HEK293T (cell line): ENCODE results near the gene FNBP1L.

Experiments used
- ARNT ChIP-seq: fragments of 450-650 bp; IDR thresholded peaks from 2 replicates; pipeline ENCODE4 v1.6.1; 2017; ENCODE audit warnings: mild to moderate bottlenecking
- BHLHE40 ChIP-seq: fragments of 450-650 bp; IDR thresholded peaks from 2 replicates; pipeline ENCODE4 v1.6.1; 2016; ENCODE audit warnings: mild to moderate bottlenecking, moderate library complexity, borderline replicate concordance
- ELF4 ChIP-seq: fragments of 450-650 bp; IDR thresholded peaks from 2 replicates; pipeline ENCODE4 v1.6.1; 2017; ENCODE audit warnings: antibody characterized with exemption
- FOXA1 ChIP-seq: fragments of 450-650 bp; IDR thresholded peaks from 2 replicates; pipeline ENCODE4 v1.6.1; 2016; ENCODE audit warnings: mild to moderate bottlenecking
- FOXM1 ChIP-seq: fragments of 450-650 bp; IDR thresholded peaks from 2 replicates; pipeline ENCODE4 v1.6.1; 2017; ENCODE audit warnings: mild to moderate bottlenecking, borderline replicate concordance
- L3MBTL2 ChIP-seq: fragments of 450-650 bp; conservative IDR thresholded peaks from 2 replicates; pipeline ENCODE4 v1.6.1; 2016; ENCODE audit warnings: mild to moderate bottlenecking
- NFRKB ChIP-seq: fragments of 450-650 bp; IDR thresholded peaks from 2 replicates; pipeline ENCODE4 v1.6.1; 2016; ENCODE audit warnings: mild to moderate bottlenecking, moderate library complexity
- SP1 ChIP-seq: fragments of 450-650 bp; IDR thresholded peaks from 2 replicates; pipeline ENCODE4 v1.6.1; 2017
- SUZ12 ChIP-seq: fragments of 450-650 bp; IDR thresholded peaks from 2 replicates; pipeline ENCODE4 v1.6.1; 2016; ENCODE audit warnings: mild to moderate bottlenecking
- TARDBP ChIP-seq: fragments of 450-650 bp; IDR thresholded peaks from 2 replicates; pipeline ENCODE4 v1.6.1; 2016
- TF ChIP-seq, protein P1 (sequence below): fragments of 450-650 bp; IDR thresholded peaks from 2 replicates; pipeline ENCODE4 v1.6.1; 2016

DNA sequence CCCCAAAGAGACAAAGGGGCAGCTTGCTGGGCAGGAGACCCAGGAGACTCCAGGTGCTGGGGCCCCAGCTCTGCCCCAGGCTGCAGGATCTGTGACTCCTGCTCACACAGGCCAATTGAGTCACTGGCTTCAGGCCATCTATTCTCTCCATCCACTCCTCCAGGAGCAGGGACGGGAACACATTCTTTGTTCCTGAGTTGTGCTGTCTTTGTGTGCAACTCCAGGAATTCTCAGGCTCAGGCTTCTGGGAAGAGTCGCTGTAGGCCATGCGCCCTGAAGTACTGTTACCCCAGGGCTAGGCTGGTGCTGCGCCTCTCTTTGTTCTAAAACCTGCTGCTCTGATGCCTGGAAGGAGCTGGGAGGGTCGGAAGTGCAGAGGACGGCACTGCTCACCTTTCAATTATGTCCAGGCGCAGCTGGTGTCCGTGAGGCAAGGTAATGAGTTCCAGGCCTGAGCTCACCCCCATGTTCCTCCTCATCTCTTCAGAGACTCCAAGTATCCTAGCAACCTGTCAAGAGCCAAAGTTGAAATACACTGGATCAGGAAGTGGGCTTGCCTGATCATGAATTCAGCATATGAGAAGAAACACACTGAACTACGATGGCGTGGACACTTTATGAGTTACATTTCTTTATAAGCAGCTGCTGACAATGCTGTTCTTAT is 127.8 kb downstream of the FNBP1L start:
- no peak for TF ChIP-seq TARDBP
- no peak for TF ChIP-seq NFRKB
- TF ChIP-seq SP1, result no peak
- no peak for TF ChIP-seq ARNT
- no peak for TF ChIP-seq SUZ12
- TF ChIP-seq, protein P1, sequence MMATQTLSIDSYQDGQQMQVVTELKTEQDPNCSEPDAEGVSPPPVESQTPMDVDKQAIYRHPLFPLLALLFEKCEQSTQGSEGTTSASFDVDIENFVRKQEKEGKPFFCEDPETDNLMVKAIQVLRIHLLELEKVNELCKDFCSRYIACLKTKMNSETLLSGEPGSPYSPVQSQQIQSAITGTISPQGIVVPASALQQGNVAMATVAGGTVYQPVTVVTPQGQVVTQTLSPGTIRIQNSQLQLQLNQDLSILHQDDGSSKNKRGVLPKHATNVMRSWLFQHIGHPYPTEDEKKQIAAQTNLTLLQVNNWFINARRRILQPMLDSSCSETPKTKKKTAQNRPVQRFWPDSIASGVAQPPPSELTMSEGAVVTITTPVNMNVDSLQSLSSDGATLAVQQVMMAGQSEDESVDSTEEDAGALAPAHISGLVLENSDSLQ, result no peak
- TF ChIP-seq FOXA1, result no peak
- no peak for TF ChIP-seq FOXM1
- no peak for TF ChIP-seq ELF4
- no peak for TF ChIP-seq L3MBTL2
- TF ChIP-seq BHLHE40, result no peak
